Neural cell (in vitro differentiated cells): ENCODE measurements around the gene LNX1. TPM values are rescaled to one million over a fixed set of nuclear protein-coding genes. Genes with fewer than 3 reads are reported as not detected.

Experiments
- H2AFZ ChIP-seq: fragments of 200-600, 300-800 bp; sonication (generic), shearing (Covaris generic); 2 replicates; pipeline ENCODE4 v1.6.0; 2014; ENCODE audit warnings: low read depth, mild to moderate bottlenecking, antibody characterized with exemption, low read length, moderate library complexity
- H3F3A ChIP-seq: fragments of 200-600 bp; shearing (Covaris generic); 2 replicates; pipeline ENCODE4 v1.6.1; 2016; ENCODE audit warnings: mild to moderate bottlenecking, moderate library complexity, mixed read lengths, antibody characterized with exemption, low read length; ENCODE audit not compliant: insufficient read depth, poor library complexity, severe bottlenecking
- H3K27ac ChIP-seq: fragments of 200-600, 300-800 bp; sonication (generic), shearing (Covaris generic); 2 replicates; pipeline ENCODE4 v1.5.1; 2014; ENCODE audit warnings: mild to moderate bottlenecking, low read length, moderate library complexity
- H3K27me3 ChIP-seq: fragments of 300-800, 200-600 bp; sonication (generic), shearing (Covaris generic); 2 replicates; pipeline ENCODE4 v1.6.0; 2014; ENCODE audit warnings: mild to moderate bottlenecking, low read depth, low read length, moderate library complexity; ENCODE audit not compliant: insufficient read depth
- H3K36me3 ChIP-seq: fragments of 300-800, 200-600 bp; sonication (generic), shearing (Covaris generic); 2 replicates; pipeline ENCODE4 v1.5.1; 2014; ENCODE audit warnings: mild to moderate bottlenecking, antibody characterized with exemption, low read length, moderate library complexity; ENCODE audit not compliant: insufficient read depth
- H3K4me2 ChIP-seq: fragments of 300-800, 200-600 bp; sonication (generic), shearing (Covaris generic); 2 replicates; pipeline ENCODE4 v1.6.0; 2014; ENCODE audit warnings: mild to moderate bottlenecking, low read length
- H3K4me3 ChIP-seq: fragments of 300-800, 200-600 bp; sonication (generic), shearing (Covaris generic); 2 replicates; pipeline ENCODE4 v1.5.1; 2014; ENCODE audit warnings: mild to moderate bottlenecking, low read length, moderate library complexity
- H3K79me2 ChIP-seq: fragments of 200-600 bp; shearing (Covaris generic); replicated peaks from 2 replicates; pipeline ENCODE4 v1.6.0; 2014; ENCODE audit warnings: mild to moderate bottlenecking, low read length, moderate library complexity; ENCODE audit not compliant: insufficient read depth
- H3K9ac ChIP-seq: fragments of 300-800, 200-600 bp; sonication (generic), shearing (Covaris generic); 2 replicates; pipeline ENCODE4 v1.6.1; 2016; ENCODE audit warnings: mild to moderate bottlenecking, low read length, mixed read lengths
- H3K9me2 ChIP-seq: fragments of 200-600 bp; shearing (Covaris generic); 2 replicates; pipeline ENCODE4 v1.6.1; 2016; ENCODE audit warnings: mild to moderate bottlenecking, low read length, mixed read lengths; ENCODE audit not compliant: insufficient read depth
- H3K9me3 ChIP-seq: fragments of 200-600, 300-800 bp; sonication (generic), shearing (Covaris generic); 2 replicates; pipeline ENCODE4 v1.6.1; 2016; ENCODE audit warnings: mild to moderate bottlenecking, mixed run types, low read length, moderate library complexity, mixed read lengths
- H4K20me1 ChIP-seq: fragments of 200-600 bp; shearing (Covaris generic); 2 replicates; pipeline ENCODE4 v1.6.1; 2016; ENCODE audit warnings: mild to moderate bottlenecking, mixed run types; ENCODE audit not compliant: insufficient read depth
- EP300 ChIP-seq: fragments of 450-650 bp; conservative IDR thresholded peaks from 2 replicates; pipeline ENCODE4 v1.6.1; 2014; ENCODE audit warnings: antibody characterized with exemption, mild to moderate bottlenecking, moderate library complexity; ENCODE audit not compliant: poor library complexity, severe bottlenecking
- EZH2 ChIP-seq: fragments of 200-600, 300-800 bp; shearing (Covaris generic), sonication (generic); IDR thresholded peaks from 2 replicates; pipeline ENCODE4 v1.6.1; 2014; ENCODE audit warnings: antibody characterized with exemption, low read length, borderline replicate concordance, mild to moderate bottlenecking; ENCODE audit not compliant: insufficient read depth, poor library complexity, severe bottlenecking
- MXI1 ChIP-seq: fragments of 450-650 bp; conservative IDR thresholded peaks from 2 replicates; pipeline ENCODE4 v1.6.1; 2014; ENCODE audit warnings: antibody characterized with exemption, mild to moderate bottlenecking; ENCODE audit not compliant: poor library complexity, severe bottlenecking
- POLR2AphosphoS5 ChIP-seq: IDR thresholded peaks from 2 replicates; pipeline ENCODE4 v1.6.1; 2012
- RAD21 ChIP-seq: fragments of 450-650 bp; conservative IDR thresholded peaks from 2 replicates; pipeline ENCODE4 v1.6.1; 2014; ENCODE audit warnings: antibody characterized with exemption, mild to moderate bottlenecking, moderate library complexity
- REST ChIP-seq: IDR thresholded peaks from 2 replicates; pipeline ENCODE4 v1.6.1; 2012; ENCODE audit warnings: borderline replicate concordance
- SMC3 ChIP-seq: fragments of 450-650 bp; conservative IDR thresholded peaks from 2 replicates; pipeline ENCODE4 v1.6.1; 2014; ENCODE audit warnings: antibody characterized with exemption, mild to moderate bottlenecking, moderate library complexity; ENCODE audit not compliant: poor library complexity
- TAF1 ChIP-seq: IDR thresholded peaks from 2 replicates; pipeline ENCODE4 v1.6.1; 2012; ENCODE audit warnings: low read depth
- polyA plus RNA-seq: library from polyadenylated mRNA; depleted of rRNA; stranded (reverse); fragments of >200 nt; gene quantifications from 2 replicates; pipeline ENCODE4 v1.2.3, GENCODE V29; 2014
- TF ChIP-seq, protein P1 (sequence below): fragments of 450-650 bp; IDR thresholded peaks from 2 replicates; pipeline ENCODE4 v1.5.1; 2014; ENCODE audit warnings: antibody characterized with exemption, mild to moderate bottlenecking, moderate library complexity; ENCODE audit not compliant: poor library complexity, severe bottlenecking

Gene LNX1
- polyA plus RNA-seq, 1 donor from 2014 or later = 3.4 TPM

DNA sequence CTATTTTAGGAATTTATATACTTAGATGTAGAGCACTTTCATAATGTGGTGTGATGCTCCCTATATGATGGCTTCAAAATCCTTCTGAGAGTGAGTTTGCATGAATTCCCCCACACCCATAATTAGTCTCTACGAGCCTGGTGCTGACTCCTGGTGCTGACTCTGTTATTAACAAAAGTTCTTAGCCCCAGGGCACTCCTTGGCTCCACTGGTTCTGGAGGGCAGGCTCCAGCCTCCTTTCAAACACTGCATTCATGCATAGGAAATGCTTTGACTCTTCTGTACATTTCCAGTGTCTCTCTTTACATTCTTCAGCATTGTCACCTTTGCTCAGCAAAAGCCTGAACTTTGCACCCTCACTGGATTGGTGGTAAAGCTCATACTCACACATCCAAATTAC is 64.0 kb downstream of the LNX1 start:
- Histone ChIP-seq H3K79me2 (no peaks in the 10 kb centered on the region), H3K27me3 (no peaks in the 10 kb centered on the region), H3K4me3 (no peak overlapping the region), H3K9ac (no peak overlapping the region), H4K20me1 (no peaks in the 10 kb centered on the region), H3F3A (no peaks in the 10 kb centered on the region), H3K9me3 (no peaks in the 10 kb centered on the region), H3K36me3 (no peaks in the 10 kb centered on the region), H3K27ac (no peak overlapping the region), H3K4me2 (no peak overlapping the region), H2AFZ (no peak overlapping the region), H3K9me2 (no peaks in the 10 kb centered on the region)
- TF ChIP-seq TAF1 (no peak), EZH2 (no peak), MXI1 (no peak)

- Histone ChIP-seq H3K9ac (no peak overlapping the region), H3K9me3 (no peaks in the 10 kb centered on the region), H3K27me3 (no peaks in the 10 kb centered on the region), H3K27ac (no peak overlapping the region), H3K36me3 (no peaks in the 10 kb centered on the region), H3K79me2 (no peaks in the 10 kb centered on the region), H3K9me2 (no peaks in the 10 kb centered on the region), H3F3A (no peaks in the 10 kb centered on the region), H2AFZ (no peak overlapping the region), H3K4me2 (no peak overlapping the region), H3K4me3 (no peak overlapping the region), H4K20me1 (no peaks in the 10 kb centered on the region)
- TF ChIP-seq RAD21 (no peak), REST (no peak), TAF1 (no peak), SMC3 (no peak)
- TF ChIP-seq, protein P1, sequence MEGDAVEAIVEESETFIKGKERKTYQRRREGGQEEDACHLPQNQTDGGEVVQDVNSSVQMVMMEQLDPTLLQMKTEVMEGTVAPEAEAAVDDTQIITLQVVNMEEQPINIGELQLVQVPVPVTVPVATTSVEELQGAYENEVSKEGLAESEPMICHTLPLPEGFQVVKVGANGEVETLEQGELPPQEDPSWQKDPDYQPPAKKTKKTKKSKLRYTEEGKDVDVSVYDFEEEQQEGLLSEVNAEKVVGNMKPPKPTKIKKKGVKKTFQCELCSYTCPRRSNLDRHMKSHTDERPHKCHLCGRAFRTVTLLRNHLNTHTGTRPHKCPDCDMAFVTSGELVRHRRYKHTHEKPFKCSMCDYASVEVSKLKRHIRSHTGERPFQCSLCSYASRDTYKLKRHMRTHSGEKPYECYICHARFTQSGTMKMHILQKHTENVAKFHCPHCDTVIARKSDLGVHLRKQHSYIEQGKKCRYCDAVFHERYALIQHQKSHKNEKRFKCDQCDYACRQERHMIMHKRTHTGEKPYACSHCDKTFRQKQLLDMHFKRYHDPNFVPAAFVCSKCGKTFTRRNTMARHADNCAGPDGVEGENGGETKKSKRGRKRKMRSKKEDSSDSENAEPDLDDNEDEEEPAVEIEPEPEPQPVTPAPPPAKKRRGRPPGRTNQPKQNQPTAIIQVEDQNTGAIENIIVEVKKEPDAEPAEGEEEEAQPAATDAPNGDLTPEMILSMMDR = no peak
These were observed 69.0 kb downstream of the LNX1 start for GRCh38 chr4:53522334-53522733.

GRCh38 chr4:53520116-53520515 is 71.2 kb downstream of the LNX1 start:
- Histone ChIP-seq H3K27me3 (no peaks in the 10 kb centered on the region), H3K9ac (no peak overlapping the region), H3K9me2 (no peaks in the 10 kb centered on the region), H4K20me1 (no peaks in the 10 kb centered on the region), H3K4me3 (no peak overlapping the region), H2AFZ (no peak overlapping the region), H3K9me3 (no peaks in the 10 kb centered on the region), H3K4me2 (no peak overlapping the region), H3F3A (no peaks in the 10 kb centered on the region), H3K27ac (no peak overlapping the region), H3K79me2 (no peaks in the 10 kb centered on the region), H3K36me3 (no peaks in the 10 kb centered on the region)
- no peak for TF ChIP-seq EP300
- no peak for TF ChIP-seq MXI1
- TF ChIP-seq RAD21 = no peak
- TF ChIP-seq, protein P1 = no peak
- no peak for TF ChIP-seq TAF1
- no peak for TF ChIP-seq EZH2
- no peak for TF ChIP-seq SMC3
- no peak for TF ChIP-seq POLR2AphosphoS5
